Measurements from ENCODE around the gene PARP2.
A peak's percentile ranks its signal among the peaks of the same experiment; 100 is the strongest.
"Not testable (repeated sequence)": the region's sequence is repeated elsewhere in the genome, so short reads cannot be mapped to it uniquely, and the experiment has no call there.

PARP2 gene

GRCh38 chr14:20332788-20333493 lies 10.5 kb upstream of the PARP2 start, which contains the start of gene CCNB1IP1:
Gene CCNB1IP1, minus strand, starts transcription at chr14:20333279. Its CDS starts 16,756 bp downstream, at chr14:20316523.
- H3K27me3 ChIP-seq (ENCODE audit: insufficient read depth, insufficient read length), result no peaks in the 10 kb centered on the region
- H3K4me3 ChIP-seq (ENCODE audit: insufficient read length, low read depth), result peak within 1 kb of the TSS; percentile 76
- peak within 1 kb of the TSS; percentile 87 for H3K9ac ChIP-seq (ENCODE audit: insufficient read length, low read depth)
- no peak for TF ChIP-seq YY1 (IDR thresholded peaks at IDR 0.05; ENCODE audit: insufficient read depth, insufficient read length)
- TF ChIP-seq SUZ12 (IDR thresholded peaks at IDR 0.05; ENCODE audit: extremely low read depth, insufficient read depth, insufficient read length), result no peak
- peaks cover 31% of the 10 kb centered on the region for H3K36me3 ChIP-seq (ENCODE audit: insufficient read depth, insufficient read length, low read length)
- DNase-seq (ENCODE audit: low read depth, low spot score), result peak; percentile 63
- H3K9me3 ChIP-seq (ENCODE audit: insufficient read depth, low read length), result no peaks in the 10 kb centered on the region
- H3K4me1 ChIP-seq (ENCODE audit: insufficient read depth, insufficient read length), result peaks cover 5% of the 10 kb centered on the region

GRCh38 chr14:20333494-20333841 lies 10.0 kb upstream of the PARP2 start:
- Histone ChIP-seq H3K4me3 (ENCODE audit: insufficient read length, low read depth) (no peak overlapping the region), H3K9ac (ENCODE audit: insufficient read length, low read depth) (no peak overlapping the region), H3K4me1 (ENCODE audit: insufficient read depth, insufficient read length) (peaks cover 3% of the 10 kb centered on the region), H3K9me3 (ENCODE audit: insufficient read depth, low read length) (no peaks in the 10 kb centered on the region), H3K36me3 (ENCODE audit: insufficient read depth, insufficient read length, low read length) (peaks cover 26% of the 10 kb centered on the region), H3K27me3 (ENCODE audit: insufficient read depth, insufficient read length) (no peaks in the 10 kb centered on the region)
- TF ChIP-seq YY1 (IDR thresholded peaks at IDR 0.05; ENCODE audit: insufficient read depth, insufficient read length), result no peak
- TF ChIP-seq SUZ12 (IDR thresholded peaks at IDR 0.05; ENCODE audit: extremely low read depth, insufficient read depth, insufficient read length), result no peak
- no peak for TF ChIP-seq ZNF274 (IDR thresholded peaks at IDR 0.05; ENCODE audit: low read depth, low read length)
- no peak for DNase-seq (ENCODE audit: low read depth, low spot score)

- Histone ChIP-seq H3K4me1 (ENCODE audit: insufficient read depth, insufficient read length) (peaks cover 3% of the 10 kb centered on the region), H3K9me3 (ENCODE audit: insufficient read depth, low read length) (no peaks in the 10 kb centered on the region), H3K9ac (ENCODE audit: insufficient read length, low read depth) (no peak overlapping the region), H3K36me3 (ENCODE audit: insufficient read depth, insufficient read length, low read length) (peaks cover 20% of the 10 kb centered on the region), H3K4me3 (ENCODE audit: insufficient read length, low read depth) (no peak overlapping the region), H3K27me3 (ENCODE audit: insufficient read depth, insufficient read length) (no peaks in the 10 kb centered on the region)
- TF ChIP-seq ZNF274 (IDR thresholded peaks at IDR 0.05; ENCODE audit: low read depth, low read length) (no peak), YY1 (IDR thresholded peaks at IDR 0.05; ENCODE audit: insufficient read depth, insufficient read length) (no peak), SUZ12 (IDR thresholded peaks at IDR 0.05; ENCODE audit: extremely low read depth, insufficient read depth, insufficient read length) (no peak)
- no peak for DNase-seq (ENCODE audit: low read depth, low spot score)
These were observed 9.4 kb upstream of the PARP2 start for GRCh38 chr14:20334017-20334416.

GRCh38 chr14:20341032-20341431 lies 2.4 kb upstream of the PARP2 start:
- peaks cover 13% of the 10 kb centered on the region for H3K36me3 ChIP-seq (ENCODE audit: insufficient read depth, insufficient read length, low read length)
- not testable (repeated sequence) for H3K27me3 ChIP-seq (ENCODE audit: insufficient read depth, insufficient read length); H3K4me1 ChIP-seq (ENCODE audit: insufficient read depth, insufficient read length); DNase-seq (ENCODE audit: low read depth, low spot score); H3K4me3 ChIP-seq (ENCODE audit: insufficient read length, low read depth); H3K9me3 ChIP-seq (ENCODE audit: insufficient read depth, low read length); H3K9ac ChIP-seq (ENCODE audit: insufficient read length, low read depth)

- Histone ChIP-seq H3K36me3 (ENCODE audit: insufficient read depth, insufficient read length, low read length) (peaks cover 18% of the 10 kb centered on the region), H3K4me1 (ENCODE audit: insufficient read depth, insufficient read length) (no peaks in the 10 kb centered on the region), H3K9me3 (ENCODE audit: insufficient read depth, low read length) (no peaks in the 10 kb centered on the region), H3K4me3 (ENCODE audit: insufficient read length, low read depth) (peak overlapping the region; percentile 5), H3K27me3 (ENCODE audit: insufficient read depth, insufficient read length) (no peaks in the 10 kb centered on the region), H3K9ac (ENCODE audit: insufficient read length, low read depth) (peak overlapping the region; percentile 64)
- TF ChIP-seq SUZ12 (IDR thresholded peaks at IDR 0.05; ENCODE audit: extremely low read depth, insufficient read depth, insufficient read length) (no peak), ZNF274 (IDR thresholded peaks at IDR 0.05; ENCODE audit: low read depth, low read length) (no peak), YY1 (IDR thresholded peaks at IDR 0.05; ENCODE audit: insufficient read depth, insufficient read length) (no peak)
- DNase-seq (ENCODE audit: low read depth, low spot score), result no peak
These were observed 1.8 kb upstream of the PARP2 start for GRCh38 chr14:20341646-20342045.

- Histone ChIP-seq H3K27me3 (ENCODE audit: insufficient read depth, insufficient read length) (no peaks in the 10 kb centered on the region), H3K4me3 (ENCODE audit: insufficient read length, low read depth) (peak overlapping the region; percentile 65), H3K36me3 (ENCODE audit: insufficient read depth, insufficient read length, low read length) (peaks cover 38% of the 10 kb centered on the region), H3K9me3 (ENCODE audit: insufficient read depth, low read length) (no peaks in the 10 kb centered on the region), H3K9ac (ENCODE audit: insufficient read length, low read depth) (peak overlapping the region; percentile 90), H3K4me1 (ENCODE audit: insufficient read depth, insufficient read length) (no peaks in the 10 kb centered on the region)
- TF ChIP-seq ZNF274 (IDR thresholded peaks at IDR 0.05; ENCODE audit: low read depth, low read length) (no peak), SUZ12 (IDR thresholded peaks at IDR 0.05; ENCODE audit: extremely low read depth, insufficient read depth, insufficient read length) (no peak), YY1 (IDR thresholded peaks at IDR 0.05; ENCODE audit: insufficient read depth, insufficient read length) (no peak)
- DNase-seq (ENCODE audit: low read depth, low spot score), result no peak
These were observed 406 bp downstream of the PARP2 start for GRCh38 chr14:20343862-20344220.

- H3K9ac ChIP-seq (ENCODE audit: insufficient read length, low read depth), result no peak overlapping the region
- H3K36me3 ChIP-seq (ENCODE audit: insufficient read depth, insufficient read length, low read length), result peaks cover 51% of the 10 kb centered on the region
- H3K4me1 ChIP-seq (ENCODE audit: insufficient read depth, insufficient read length), result no peaks in the 10 kb centered on the region
- no peaks in the 10 kb centered on the region for H3K27me3 ChIP-seq (ENCODE audit: insufficient read depth, insufficient read length)
- DNase-seq (ENCODE audit: low read depth, low spot score), result no peak
- no peaks in the 10 kb centered on the region for H3K9me3 ChIP-seq (ENCODE audit: insufficient read depth, low read length)
- no peak for TF ChIP-seq ZNF274 (IDR thresholded peaks at IDR 0.05; ENCODE audit: low read depth, low read length)
- TF ChIP-seq SUZ12 (IDR thresholded peaks at IDR 0.05; ENCODE audit: extremely low read depth, insufficient read depth, insufficient read length), result no peak
- TF ChIP-seq YY1 (IDR thresholded peaks at IDR 0.05; ENCODE audit: insufficient read depth, insufficient read length), result no peak
- H3K4me3 ChIP-seq (ENCODE audit: insufficient read length, low read depth), result no peak overlapping the region
These were observed 1.9 kb downstream of the PARP2 start for GRCh38 chr14:20345366-20345765.

All from NT2/D1 (cell line).